MM.1S (cell line): ENCODE data around the gene SFXN4.

ENCODE experiments used
- DNase-seq: peaks from one replicate; pipeline ENCODE4 v3.0.0-alpha.2; 2015
- H2AFZ ChIP-seq: fragments of 300-600 bp; sonication (generic); 2 replicates; pipeline ENCODE4 v1.6.0; 2016; ENCODE audit warnings: antibody characterized with exemption, low read length
- H3F3A ChIP-seq: fragments of 300-600 bp; sonication (generic); 2 replicates; pipeline ENCODE4 v1.6.1; 2016; ENCODE audit warnings: mild to moderate bottlenecking, antibody characterized with exemption, low read length, moderate library complexity, mixed read lengths; ENCODE audit not compliant: insufficient read depth
- H3K27ac ChIP-seq: fragments of 300-600 bp; sonication (generic); 2 replicates; pipeline ENCODE4 v1.5.1; 2016; ENCODE audit warnings: mild to moderate bottlenecking, low read length
- H3K27me3 ChIP-seq: fragments of 300-600 bp; sonication (generic); replicated peaks from 2 replicates; pipeline ENCODE4 v1.6.0; 2016; ENCODE audit warnings: low read length; ENCODE audit not compliant: insufficient read depth
- H3K36me3 ChIP-seq: fragments of 300-600 bp; sonication (generic); replicated peaks from 2 replicates; pipeline ENCODE4 v1.6.1; 2016; ENCODE audit warnings: mild to moderate bottlenecking, low read length, mixed read lengths; ENCODE audit not compliant: insufficient read depth
- H3K4me1 ChIP-seq: fragments of 300-600 bp; sonication (generic); 2 replicates; pipeline ENCODE4 v1.6.1; 2016; ENCODE audit warnings: low read length, mixed read lengths
- H3K4me2 ChIP-seq: fragments of 300-600 bp; sonication (generic); 2 replicates; pipeline ENCODE4 v1.6.0; 2016; ENCODE audit warnings: low read depth, low read length
- H3K4me3 ChIP-seq: fragments of 300-600 bp; sonication (generic); 2 replicates; pipeline ENCODE4 v1.5.1; 2016; ENCODE audit warnings: low read length, mixed read lengths
- H3K79me2 ChIP-seq: fragments of 300-600 bp; sonication (generic); 2 replicates; pipeline ENCODE4 v1.6.1; 2016; ENCODE audit warnings: mixed run types, low read length, mixed read lengths
- H3K9ac ChIP-seq: fragments of 300-600 bp; sonication (generic); 2 replicates; pipeline ENCODE4 v1.6.1; 2016; ENCODE audit warnings: low read length, mixed read lengths
- H3K9me2 ChIP-seq: fragments of 300-600 bp; sonication (generic); replicated peaks from 2 replicates; pipeline ENCODE4 v1.6.1; 2016; ENCODE audit warnings: mild to moderate bottlenecking, low read length, mixed read lengths; ENCODE audit not compliant: insufficient read depth
- H3K9me3 ChIP-seq: fragments of 300-600 bp; sonication (generic); replicated peaks from 2 replicates; pipeline ENCODE4 v1.6.1; 2016; ENCODE audit warnings: mild to moderate bottlenecking, low read length, mixed read lengths; ENCODE audit not compliant: insufficient read depth
- H4K20me1 ChIP-seq: fragments of 300-600 bp; sonication (generic); 2 replicates; pipeline ENCODE4 v1.6.1; 2016; ENCODE audit warnings: mild to moderate bottlenecking, low read length, moderate library complexity, mixed read lengths; ENCODE audit not compliant: insufficient read depth
- CTCF ChIP-seq: fragments of 300-600 bp; sonication (generic); IDR thresholded peaks from 2 replicates; pipeline ENCODE4 v1.5.1; 2016; ENCODE audit warnings: antibody characterized with exemption, low read length, mixed read lengths
- EZH2 ChIP-seq: fragments of 300-600 bp; sonication (generic); optimal IDR thresholded peaks from 2 replicates; pipeline ENCODE3; 2017; ENCODE audit warnings: low read depth, mild to moderate bottlenecking, antibody characterized with exemption, low read length, mixed read lengths
- EZH2phosphoT487 ChIP-seq: fragments of 300-600 bp; sonication (generic); IDR thresholded peaks from 2 replicates; pipeline ENCODE4 v1.6.1; 2018; ENCODE audit warnings: antibody characterized with exemption, low read length

The SFXN4 gene

GRCh38 chr10:119103241-119103902 lies 62.1 kb downstream of the SFXN4 start:
- Histone ChIP-seq H2AFZ (peak overlapping the region; percentile 49), H3K4me2 (0 out of 2 replicates have a peak overlapping the region, but pooled peaks have one; percentile 18), H3K79me2 (peaks cover 22% of the 10 kb centered on the region), H3K27me3 (no peaks in the 10 kb centered on the region), H3K9me3 (no peaks in the 10 kb centered on the region), H3K36me3 (no peaks in the 10 kb centered on the region), H3K4me3 (no peak overlapping the region), H4K20me1 (no peaks in the 10 kb centered on the region), H3F3A (peaks cover 3% of the 10 kb centered on the region), H3K27ac (no peak overlapping the region), H3K9me2 (no peaks in the 10 kb centered on the region), H3K4me1 (0 out of 2 replicates have a peak, but pooled peaks cover 6% of the 10 kb centered on the region), H3K9ac (no peak overlapping the region)
- no peak for DNase-seq
- no peak for TF ChIP-seq CTCF
- no peak for TF ChIP-seq EZH2
- no peak for TF ChIP-seq EZH2phosphoT487

- no peak overlapping the region for H3K9ac ChIP-seq
- no peak overlapping the region for H3K4me3 ChIP-seq
- no peak for DNase-seq
- no peak for TF ChIP-seq EZH2
- TF ChIP-seq CTCF: no peak
- no peak for TF ChIP-seq EZH2phosphoT487
- no peak overlapping the region for H3K4me2 ChIP-seq
- peaks cover 21% of the 10 kb centered on the region for H3K79me2 ChIP-seq
- H3K36me3 ChIP-seq: no peaks in the 10 kb centered on the region
- H3K27me3 ChIP-seq: no peaks in the 10 kb centered on the region
- H4K20me1 ChIP-seq: no peaks in the 10 kb centered on the region
- no peaks in the 10 kb centered on the region for H3K9me2 ChIP-seq
- no peak overlapping the region for H3K27ac ChIP-seq
- H2AFZ ChIP-seq: no peak overlapping the region
- no peaks in the 10 kb centered on the region for H3K9me3 ChIP-seq
- H3K4me1 ChIP-seq: 0 out of 2 replicates have a peak, but pooled peaks cover 6% of the 10 kb centered on the region
- peaks cover 3% of the 10 kb centered on the region for H3F3A ChIP-seq
Measured at GRCh38 chr10:119101366-119102098, 64.0 kb downstream of the SFXN4 start.

- no peak overlapping the region for H3K9ac ChIP-seq
- peaks cover 3% of the 10 kb centered on the region for H3F3A ChIP-seq
- no peaks in the 10 kb centered on the region for H3K9me2 ChIP-seq
- no peaks in the 10 kb centered on the region for H4K20me1 ChIP-seq
- H2AFZ ChIP-seq: no peak overlapping the region
- H3K9me3 ChIP-seq: no peaks in the 10 kb centered on the region
- TF ChIP-seq EZH2phosphoT487 (no peak), EZH2 (no peak), CTCF (no peak)
- H3K4me3 ChIP-seq: no peak overlapping the region
- H3K36me3 ChIP-seq: no peaks in the 10 kb centered on the region
- 0 out of 2 replicates have a peak, but pooled peaks cover 6% of the 10 kb centered on the region for H3K4me1 ChIP-seq
- H3K27ac ChIP-seq: no peak overlapping the region
- H3K4me2 ChIP-seq: no peak overlapping the region
- DNase-seq: no peak
- H3K27me3 ChIP-seq: no peaks in the 10 kb centered on the region
- peaks cover 12% of the 10 kb centered on the region for H3K79me2 ChIP-seq
Measured at GRCh38 chr10:119100434-119101238, 64.9 kb downstream of the SFXN4 start.
